ENCODE data around the gene HS3ST6. TPM values are rescaled to one million over a fixed set of nuclear protein-coding genes. Genes with fewer than 3 reads are reported as not detected.

HS3ST6 gene
- total RNA-seq, result not detected in 2 replicates

GRCh38 chr16:1918351-1919326 lies at the start of gene HS3ST6:
Gene HS3ST6 (minus strand): TSS chr16:1918415. CDS start chr16:1918323, 92 bp downstream.

GRCh38 chr16:1966460-1966859 lies 48.2 kb upstream of the HS3ST6 start, which contains the start of gene RNF151:
Gene RNF151 (plus strand): TSS chr16:1966856. CDS start chr16:1966882, 26 bp downstream.

GRCh38 chr16:1964506-1965395 lies 46.5 kb upstream of the HS3ST6 start, which contains the start of gene RPS2:
Gene RPS2 (minus strand): TSS chr16:1964826. CDS start chr16:1964625, 201 bp downstream.

DNA sequence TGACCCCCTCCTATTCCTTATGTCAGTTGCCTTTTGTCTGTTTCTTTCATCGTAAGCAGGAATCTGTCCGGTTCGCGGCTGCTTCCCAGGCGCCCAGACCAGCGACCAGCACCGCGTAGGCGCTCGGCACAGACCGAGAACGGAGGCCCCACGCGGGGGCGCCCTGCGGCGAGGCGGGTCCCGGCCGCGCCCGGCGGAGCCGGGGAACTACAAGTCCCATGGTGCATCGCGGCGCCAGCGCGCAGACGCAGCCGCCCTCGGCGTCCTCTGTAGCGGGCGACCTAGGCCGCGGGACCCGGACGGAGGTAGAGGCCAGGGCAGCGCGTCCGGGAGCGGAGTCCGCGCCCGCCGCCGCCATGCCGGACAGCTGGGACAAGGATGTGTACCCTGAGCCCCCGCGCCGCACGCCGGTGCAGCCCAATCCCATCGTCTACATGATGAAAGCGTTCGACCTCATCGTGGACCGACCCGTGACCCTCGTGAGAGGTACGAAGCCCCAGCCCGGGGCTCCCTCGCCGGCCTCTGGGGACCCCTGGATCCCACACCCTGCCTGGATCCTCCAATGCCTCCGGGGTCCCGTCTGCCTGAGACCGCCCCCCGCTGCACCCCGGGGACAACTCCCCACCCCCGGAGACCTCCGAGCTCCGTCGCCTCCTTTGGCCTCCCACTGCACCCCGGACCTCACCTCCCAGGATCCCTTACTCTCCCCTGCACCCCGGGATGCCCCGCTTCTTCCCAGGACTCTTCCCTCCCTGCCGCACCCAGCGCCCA lies 41.2 kb upstream of the HS3ST6 start, which contains the start of gene NDUFB10:
Gene NDUFB10, plus strand, starts transcription at position 270 of the 771 bp plus-strand sequence. Its CDS starts 87 bp downstream, at position 357.

DNA sequence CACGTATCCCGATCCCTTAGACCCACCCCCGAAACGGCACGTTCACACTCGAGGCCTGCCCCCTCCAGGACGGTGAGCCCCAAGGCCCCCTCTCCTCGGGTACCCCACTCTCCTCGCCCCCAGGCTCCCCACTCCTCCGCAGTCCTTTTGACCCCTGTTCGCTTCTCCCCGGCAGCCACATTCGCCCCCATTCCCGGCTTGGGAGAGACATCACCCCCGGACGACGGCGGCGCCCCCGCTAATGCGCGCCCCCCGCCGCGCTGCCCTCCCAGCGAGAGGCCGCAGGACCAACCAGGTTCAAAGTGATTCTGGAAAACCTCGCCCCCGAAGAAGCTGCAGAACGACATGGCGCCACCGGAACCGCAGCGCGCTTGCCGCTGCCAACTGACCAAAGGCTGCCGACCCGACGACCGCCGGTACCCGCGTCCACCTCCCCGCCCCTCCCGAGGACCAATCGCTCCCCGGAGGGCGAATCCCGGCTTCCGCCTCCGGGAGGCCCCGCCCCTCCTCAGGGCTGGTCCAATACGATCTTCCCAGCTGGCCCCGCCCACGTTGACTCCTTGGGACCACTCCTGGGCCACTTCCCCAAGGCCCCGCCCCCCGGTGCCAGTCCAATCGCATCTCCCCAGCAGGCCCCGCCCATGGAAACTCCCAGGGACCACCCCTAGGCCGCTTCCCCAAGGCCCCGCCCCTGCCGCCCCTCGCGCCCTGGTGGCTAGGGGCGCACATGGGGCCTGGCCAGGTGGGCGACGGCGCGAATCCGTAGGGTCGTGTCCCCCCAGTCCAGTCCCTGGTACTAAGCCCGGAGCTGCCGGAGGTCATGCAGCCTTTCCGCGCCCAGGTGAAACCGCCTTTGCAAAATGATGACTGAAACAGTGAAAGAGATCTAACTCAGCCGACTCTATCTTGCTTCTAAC lies 24.9 kb upstream of the HS3ST6 start, which contains the start of gene MSRB1:
Gene MSRB1, minus strand, starts transcription at position 390 of the 917 bp plus-strand sequence. Its CDS starts 43 bp downstream, at position 347.

GRCh38 chr16:1871974-1872635 lies 46.1 kb downstream of the HS3ST6 start, which contains the start of gene MEIOB:
Gene MEIOB (minus strand): TSS chr16:1872164. CDS start chr16:1868175, 3,989 bp downstream.

Other genes with a start within 250 kb of the HS3ST6 start
- 52.0 and 75.0 TPM in 2 replicates for gene JPT2, start 240.1 kb downstream of the HS3ST6 start, total RNA-seq
- gene MAPK8IP3, start 212.2 kb downstream of the HS3ST6 start, total RNA-seq, result 23.4 and 26.4 TPM in 2 replicates
- 80.9 and 93.5 TPM in 2 replicates for gene NME3, start 146.9 kb downstream of the HS3ST6 start, total RNA-seq
- gene EME2, start 145.6 kb downstream of the HS3ST6 start, total RNA-seq, result 5.5 and 8.2 TPM in 2 replicates
- gene MRPS34, start 145.3 kb downstream of the HS3ST6 start, total RNA-seq, result 88.3 and 95.2 TPM in 2 replicates
- gene SPSB3, start 135.8 kb downstream of the HS3ST6 start, total RNA-seq, result 40.6 and 43.5 TPM in 2 replicates
- 111 and 136 TPM in 2 replicates for gene NUBP2, start 135.5 kb downstream of the HS3ST6 start, total RNA-seq
- not detected in 2 replicates for gene IGFALS, start 124.7 kb downstream of the HS3ST6 start, total RNA-seq
- 78.4 and 81.5 TPM in 2 replicates for gene HAGH, start 91.6 kb downstream of the HS3ST6 start, total RNA-seq
- 126 and 137 TPM in 2 replicates for gene FAHD1, start 91.2 kb downstream of the HS3ST6 start, total RNA-seq
- under 0.01 and 0.30 TPM in 2 replicates for gene MEIOB, start 46.3 kb downstream of the HS3ST6 start, total RNA-seq
- 6.5 and 8.1 TPM in 2 replicates for gene MSRB1, start 24.8 kb upstream of the HS3ST6 start, total RNA-seq
- gene RPL3L, start 36.3 kb upstream of the HS3ST6 start, total RNA-seq, result not detected in 2 replicates
- 143 and 149 TPM in 2 replicates for gene NDUFB10, start 41.1 kb upstream of the HS3ST6 start, total RNA-seq
- 1,321 and 2,704 TPM in 2 replicates for gene RPS2, start 46.4 kb upstream of the HS3ST6 start, total RNA-seq
- not detected in 2 replicates for gene RNF151, start 48.4 kb upstream of the HS3ST6 start, total RNA-seq
- 56.5 and 105 TPM in 2 replicates for gene TBL3, start 53.6 kb upstream of the HS3ST6 start, total RNA-seq
- gene NOXO1, start 63.1 kb upstream of the HS3ST6 start, total RNA-seq, result not detected in 2 replicates
- gene GFER, start 65.8 kb upstream of the HS3ST6 start, total RNA-seq, result 18.7 and 20.1 TPM in 2 replicates
- 4.3 and 4.9 TPM in 2 replicates for gene SYNGR3, start 71.6 kb upstream of the HS3ST6 start, total RNA-seq
- 18.1 and 18.2 TPM in 2 replicates for gene ZNF598, start 91.4 kb upstream of the HS3ST6 start, total RNA-seq
- gene NPW, start 101.4 kb upstream of the HS3ST6 start, total RNA-seq, result 2.0 TPM in 1 of 2 replicates, not detected in the other
- 21.8 and 46.0 TPM in 2 replicates for gene NHERF2, start 108.5 kb upstream of the HS3ST6 start, total RNA-seq
- gene NTHL1, start 129.4 kb upstream of the HS3ST6 start, total RNA-seq, result 72.1 and 79.2 TPM in 2 replicates
- gene TSC2, start 129.6 kb upstream of the HS3ST6 start, total RNA-seq, result 32.8 and 36.2 TPM in 2 replicates
- 40.4 and 45.8 TPM in 2 replicates for gene PKD1, start 217.5 kb upstream of the HS3ST6 start, total RNA-seq
- 1.6 and 1.8 TPM in 2 replicates for gene RAB26, start 230.2 kb upstream of the HS3ST6 start, total RNA-seq
- gene TRAF7, start 237.4 kb upstream of the HS3ST6 start, total RNA-seq, result 79.5 and 81.9 TPM in 2 replicates

Data from epithelial cell of umbilical artery (primary cell).